Brain microvascular endothelial cell (primary cell): ENCODE measurements around the gene ABCG2.

Experiments used
- DNase-seq: peaks from one replicate; pipeline ENCODE4 v3.0.0-alpha.2; 2020
- H3K27ac ChIP-seq: fragments of 250-450 bp; sonication (Bioruptor Pico); 2 replicates; pipeline ENCODE4 v1.5.1; 2020; ENCODE audit warnings: mild to moderate bottlenecking, moderate library complexity
- H3K27me3 ChIP-seq: fragments of 250-450 bp; sonication (Bioruptor Pico); replicated peaks from 2 replicates; pipeline ENCODE4 v1.5.1; 2020; ENCODE audit warnings: mild to moderate bottlenecking
- H3K36me3 ChIP-seq: fragments of 250-450 bp; sonication (Bioruptor Pico); replicated peaks from 2 replicates; pipeline ENCODE4 v1.5.1; 2020; ENCODE audit warnings: mild to moderate bottlenecking
- H3K4me3 ChIP-seq: 2 replicates; pipeline ENCODE4 v1.5.1; 2011; ENCODE audit warnings: low read depth, mild to moderate bottlenecking, control low read depth, low read length, moderate library complexity
- CTCF ChIP-seq: IDR thresholded peaks from 2 replicates; pipeline ENCODE4 v1.5.1; 2011; ENCODE audit warnings: low read depth, mild to moderate bottlenecking, moderate library complexity, low read length, control low read depth, inconsistent platforms; ENCODE audit errors: missing control alignments
- in situ Hi-C: cut with HindIII; loops from 2 replicates; pipeline ENCODE4 v1.10.0; 2017; ENCODE audit warnings: low sequenced_read_pairs, low pct_ligation_motif_present

ABCG2 gene

GRCh38 chr4:88172987-88173386 lies 14.5 kb upstream of the ABCG2 start:
- no peaks in the 10 kb centered on the region for H3K27me3 ChIP-seq
- H3K36me3 ChIP-seq = no peaks in the 10 kb centered on the region
- no peak for DNase-seq
- H3K27ac ChIP-seq = no peak overlapping the region
- no peak for TF ChIP-seq CTCF
- no peak overlapping the region for H3K4me3 ChIP-seq
- in situ Hi-C loops = no loop called here

GRCh38 chr4:88171206-88171605 lies 12.8 kb upstream of the ABCG2 start:
- no peaks in the 10 kb centered on the region for H3K36me3 ChIP-seq
- TF ChIP-seq CTCF = no peak
- no peak overlapping the region for H3K27ac ChIP-seq
- H3K27me3 ChIP-seq = no peaks in the 10 kb centered on the region
- DNase-seq = no peak
- no peak overlapping the region for H3K4me3 ChIP-seq
- in situ Hi-C loops = no loop called here

DNA sequence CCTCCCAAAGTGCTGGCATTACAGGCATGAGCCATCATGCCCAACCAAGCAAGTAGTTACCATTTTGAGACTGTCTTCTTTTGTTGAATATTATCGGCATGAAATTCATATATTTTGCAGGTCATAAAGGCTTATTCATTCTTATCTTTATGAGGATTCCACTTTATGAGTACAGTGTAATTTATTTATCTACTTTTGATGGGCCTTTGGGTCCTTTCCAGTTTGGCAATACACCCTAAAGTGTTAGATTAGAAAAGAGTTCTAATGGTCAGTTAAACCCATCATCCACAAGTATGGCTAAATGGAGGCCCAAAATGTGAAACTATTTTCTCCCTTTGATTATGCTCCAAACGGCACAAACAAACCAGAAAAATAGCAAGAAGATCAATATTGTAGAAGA lies 10.9 kb upstream of the ABCG2 start:
- no peak for DNase-seq
- Histone ChIP-seq H3K27me3 (no peaks in the 10 kb centered on the region), H3K36me3 (no peaks in the 10 kb centered on the region), H3K27ac (no peak overlapping the region), H3K4me3 (no peak overlapping the region)
- in situ Hi-C loops = no loop called here
- TF ChIP-seq CTCF = no peak

GRCh38 chr4:88166608-88167007 lies 8.2 kb upstream of the ABCG2 start:
- in situ Hi-C loops = no loop called here

GRCh38 chr4:88163336-88163735 lies 4.9 kb upstream of the ABCG2 start:
- DNase-seq = no peak
- Histone ChIP-seq H3K27me3 (no peaks in the 10 kb centered on the region), H3K27ac (no peak overlapping the region), H3K4me3 (no peak overlapping the region), H3K36me3 (no peaks in the 10 kb centered on the region)
- TF ChIP-seq CTCF = no peak
- in situ Hi-C loops = no loop called here

More at GRCh38 chr4:88166608-88167007, 8.2 kb upstream of the ABCG2 start:
- Histone ChIP-seq H3K27me3 (no peaks in the 10 kb centered on the region), H3K4me3 (no peak overlapping the region), H3K36me3 (no peaks in the 10 kb centered on the region), H3K27ac (no peak overlapping the region)
- DNase-seq = peak; percentile 45
- TF ChIP-seq CTCF = no peak

GRCh38 chr4:88162626-88163025 lies 4.2 kb upstream of the ABCG2 start:
- Histone ChIP-seq H3K27me3 (no peaks in the 10 kb centered on the region), H3K27ac (no peak overlapping the region), H3K36me3 (no peaks in the 10 kb centered on the region), H3K4me3 (no peak overlapping the region)
- in situ Hi-C loops = no loop called here
- no peak for TF ChIP-seq CTCF
- DNase-seq = no peak
